ENCODE data around the gene RHOC. TPM values are rescaled to one million over a fixed set of nuclear protein-coding genes. Genes with fewer than 3 reads are reported as not detected.

Gene RHOC
- total RNA-seq (386 and 484 TPM in 2 replicates), polyA plus RNA-seq (857 and 1,115 TPM in 2 replicates), polyA minus RNA-seq (ENCODE audit: low replicate concordance) (917 and 1,040 TPM in 2 replicates)
- polyA plus RNA-seq (2012): 761 and 793 TPM in 2 replicates

DNA sequence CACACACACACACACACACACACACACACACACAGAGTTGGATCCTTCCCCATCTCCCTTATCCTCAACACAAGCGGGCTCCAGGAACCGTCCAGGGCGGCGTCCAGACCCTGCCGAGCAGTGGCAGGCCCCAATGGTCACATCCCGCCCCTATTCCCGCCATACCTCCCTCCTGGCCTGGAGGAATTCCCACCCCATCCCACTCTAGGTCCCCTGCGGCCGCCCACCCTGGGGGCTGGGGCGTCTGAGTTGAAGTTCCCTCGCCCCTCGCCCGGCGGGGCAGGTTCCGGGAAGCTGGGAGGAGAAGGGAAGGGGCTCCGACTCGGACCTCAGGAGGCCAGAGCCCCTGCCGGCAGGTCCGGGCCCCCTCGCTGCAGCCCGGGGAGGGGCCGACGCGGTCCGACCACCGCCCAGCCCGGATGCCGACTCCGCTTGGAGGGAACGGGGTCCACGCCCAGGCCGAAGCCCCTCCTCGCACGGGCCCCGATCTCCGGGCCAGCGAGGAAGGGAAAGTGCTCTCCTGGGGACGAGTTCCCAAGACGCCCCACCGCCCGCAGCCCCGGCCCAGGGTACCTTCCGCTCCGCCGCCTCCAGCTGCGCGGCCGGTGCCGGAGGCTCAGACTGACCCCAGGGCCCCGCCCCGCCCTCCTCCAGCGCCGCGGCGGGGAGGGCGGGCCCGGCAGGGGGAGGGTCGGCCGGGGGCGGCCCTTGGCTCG, at the start of gene RHOC:
Gene RHOC, minus strand, starts transcription at position 623 of the 716 bp plus-strand sequence. CDS start 3,328 bp downstream, outside the sequence.
- H3K27me3 ChIP-seq (ENCODE audit: control insufficient read depth, insufficient read depth, low read length): peaks cover 3% of the 10 kb centered on the region
- H3K4me3 ChIP-seq (replicated peaks in 1 of 4; ENCODE audit: control extremely low read depth in 1 of 4, insufficient read depth in 1 of 4, low read depth in 3 of 4, low read length in 4 of 4): peak within 1 kb of the TSS; percentile 74 to 97 (median 81)
- H3K79me2 ChIP-seq (ENCODE audit: control insufficient read depth, insufficient read depth, low read length): peaks cover 42% of the 10 kb centered on the region
- peaks cover 18% of the 10 kb centered on the region for H3K36me3 ChIP-seq (ENCODE audit: control insufficient read depth, insufficient read depth, low read length)
- no peaks in the 10 kb centered on the region for H3K9me3 ChIP-seq (ENCODE audit: control insufficient read depth, insufficient read depth, low read depth, low read length)
- H3K4me1 ChIP-seq (ENCODE audit: control insufficient read depth, extremely low read depth, insufficient read depth, low read length): peaks cover 23% of the 10 kb centered on the region
- peak within 1 kb of the TSS; percentile 92 for H3K27ac ChIP-seq (ENCODE audit: insufficient read depth, low read length)
- no peaks in the 10 kb centered on the region for H4K20me1 ChIP-seq (ENCODE audit: control insufficient read depth, extremely low read depth, insufficient read depth, low read length)
- peak within 1 kb of the TSS; percentile 91 for H3K9ac ChIP-seq (ENCODE audit: insufficient read depth, low read length)
- TF ChIP-seq, protein P1, sequence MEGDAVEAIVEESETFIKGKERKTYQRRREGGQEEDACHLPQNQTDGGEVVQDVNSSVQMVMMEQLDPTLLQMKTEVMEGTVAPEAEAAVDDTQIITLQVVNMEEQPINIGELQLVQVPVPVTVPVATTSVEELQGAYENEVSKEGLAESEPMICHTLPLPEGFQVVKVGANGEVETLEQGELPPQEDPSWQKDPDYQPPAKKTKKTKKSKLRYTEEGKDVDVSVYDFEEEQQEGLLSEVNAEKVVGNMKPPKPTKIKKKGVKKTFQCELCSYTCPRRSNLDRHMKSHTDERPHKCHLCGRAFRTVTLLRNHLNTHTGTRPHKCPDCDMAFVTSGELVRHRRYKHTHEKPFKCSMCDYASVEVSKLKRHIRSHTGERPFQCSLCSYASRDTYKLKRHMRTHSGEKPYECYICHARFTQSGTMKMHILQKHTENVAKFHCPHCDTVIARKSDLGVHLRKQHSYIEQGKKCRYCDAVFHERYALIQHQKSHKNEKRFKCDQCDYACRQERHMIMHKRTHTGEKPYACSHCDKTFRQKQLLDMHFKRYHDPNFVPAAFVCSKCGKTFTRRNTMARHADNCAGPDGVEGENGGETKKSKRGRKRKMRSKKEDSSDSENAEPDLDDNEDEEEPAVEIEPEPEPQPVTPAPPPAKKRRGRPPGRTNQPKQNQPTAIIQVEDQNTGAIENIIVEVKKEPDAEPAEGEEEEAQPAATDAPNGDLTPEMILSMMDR (conservative IDR thresholded peaks at IDR 0.05 in 1 of 2, IDR thresholded peaks at IDR 0.05 in 1 of 2; ENCODE audit: low read depth in 1 of 2, low read length in 2 of 2): no peak
- H2AFZ ChIP-seq (ENCODE audit: low read length): peak within 1 kb of the TSS; percentile 85
- DNase-seq (ENCODE audit: low read depth in 2 of 2): peak; percentile 29 to 47
- H3K4me2 ChIP-seq (ENCODE audit: extremely low read depth, insufficient read depth, low read length): peak within 1 kb of the TSS; percentile 94

DNA sequence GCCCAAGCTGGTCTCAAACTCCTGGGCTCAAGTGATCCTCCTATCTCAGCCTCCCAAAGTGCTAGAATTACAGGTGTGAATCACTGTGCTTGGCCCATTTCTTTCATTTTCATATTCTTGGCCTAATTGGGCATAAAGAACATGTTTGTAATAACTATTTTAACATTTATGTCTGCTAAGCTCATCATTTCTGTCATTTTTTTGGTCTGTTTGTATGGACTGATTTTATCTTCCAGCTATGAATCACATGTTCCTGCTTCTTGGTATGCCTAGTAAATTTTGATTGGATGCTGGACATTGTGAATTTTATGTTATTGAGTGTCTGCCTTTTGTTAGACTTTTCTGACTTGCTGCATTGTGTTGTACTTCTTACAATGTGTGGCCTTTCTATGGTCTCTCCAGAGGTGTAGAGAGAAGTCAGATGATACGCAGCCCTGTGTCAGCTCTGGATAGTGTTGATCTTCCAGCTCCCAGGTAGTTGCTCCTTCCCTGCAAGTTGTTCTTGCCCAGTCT, 47.2 kb upstream of the RHOC start:
- Histone ChIP-seq H3K27ac (ENCODE audit: insufficient read depth, low read length) (no peak overlapping the region), H3K4me3 (replicated peaks in 1 of 4; ENCODE audit: control extremely low read depth in 1 of 4, insufficient read depth in 1 of 4, low read depth in 3 of 4, low read length in 4 of 4) (no peak overlapping the region), H3K9ac (ENCODE audit: insufficient read depth, low read length) (no peak overlapping the region), H3K36me3 (ENCODE audit: control insufficient read depth, insufficient read depth, low read length) (no peaks in the 10 kb centered on the region), H3K9me3 (ENCODE audit: control insufficient read depth, insufficient read depth, low read depth, low read length) (no peaks in the 10 kb centered on the region), H3K27me3 (ENCODE audit: control insufficient read depth, insufficient read depth, low read length) (peaks cover 4% of the 10 kb centered on the region), H3K4me1 (ENCODE audit: control insufficient read depth, extremely low read depth, insufficient read depth, low read length) (no peaks in the 10 kb centered on the region), H4K20me1 (ENCODE audit: control insufficient read depth, extremely low read depth, insufficient read depth, low read length) (no peaks in the 10 kb centered on the region), H2AFZ (ENCODE audit: low read length) (no peak overlapping the region), H3K4me2 (ENCODE audit: extremely low read depth, insufficient read depth, low read length) (no peak overlapping the region), H3K79me2 (ENCODE audit: control insufficient read depth, insufficient read depth, low read length) (no peaks in the 10 kb centered on the region)
- DNase-seq (ENCODE audit: low read depth in 2 of 2): no peak
- TF ChIP-seq EZH2 (IDR thresholded peaks at IDR 0.05; ENCODE audit: low read length, missing control alignments): no peak
- TF ChIP-seq, protein P1 (conservative IDR thresholded peaks at IDR 0.05 in 1 of 2, IDR thresholded peaks at IDR 0.05 in 1 of 2; ENCODE audit: low read depth in 1 of 2, low read length in 2 of 2): no peak

GRCh38 chr1:112748396-112748795, 41.5 kb upstream of the RHOC start:
- no peak for TF ChIP-seq EZH2 (IDR thresholded peaks at IDR 0.05; ENCODE audit: low read length, missing control alignments)
- TF ChIP-seq, protein P1 (conservative IDR thresholded peaks at IDR 0.05 in 1 of 2, IDR thresholded peaks at IDR 0.05 in 1 of 2; ENCODE audit: low read depth in 1 of 2, low read length in 2 of 2): no peak
- Histone ChIP-seq H3K36me3 (ENCODE audit: control insufficient read depth, insufficient read depth, low read length) (no peaks in the 10 kb centered on the region), H3K4me2 (ENCODE audit: extremely low read depth, insufficient read depth, low read length) (no peak overlapping the region), H3K9ac (ENCODE audit: insufficient read depth, low read length) (no peak overlapping the region), H4K20me1 (ENCODE audit: control insufficient read depth, extremely low read depth, insufficient read depth, low read length) (no peaks in the 10 kb centered on the region), H3K27ac (ENCODE audit: insufficient read depth, low read length) (no peak overlapping the region), H3K9me3 (ENCODE audit: control insufficient read depth, insufficient read depth, low read depth, low read length) (no peaks in the 10 kb centered on the region), H2AFZ (ENCODE audit: low read length) (no peak overlapping the region), H3K79me2 (ENCODE audit: control insufficient read depth, insufficient read depth, low read length) (no peaks in the 10 kb centered on the region), H3K4me3 (replicated peaks in 1 of 4; ENCODE audit: control extremely low read depth in 1 of 4, insufficient read depth in 1 of 4, low read depth in 3 of 4, low read length in 4 of 4) (no peak overlapping the region), H3K4me1 (ENCODE audit: control insufficient read depth, extremely low read depth, insufficient read depth, low read length) (no peaks in the 10 kb centered on the region), H3K27me3 (ENCODE audit: control insufficient read depth, insufficient read depth, low read length) (peaks cover 6% of the 10 kb centered on the region)
- no peak for DNase-seq (ENCODE audit: low read depth in 2 of 2)
